SK-N-SH treated with all-trans-retinoic acid at 6 μM for 48 hours (cell line): Measurements from ENCODE around the gene ZNF85.
"Not testable (repeated sequence)": the region's sequence is repeated elsewhere in the genome, so short reads cannot be mapped to it uniquely, and the experiment has no call there.

ENCODE experiments used
- ATAC-seq: fragments of 200-7000 bp; cut with Tn5 transposase; 3 replicates; pipeline ENCODE4 v1.9.1; 2020; ENCODE audit warnings: mild to moderate bottlenecking, moderate library complexity
- ARNTL ChIP-seq: fragments of 450-650 bp; formaldehyde crosslinking; IDR thresholded peaks from 2 replicates; pipeline ENCODE4 v1.5.0; 2020; ENCODE audit warnings: low read depth, mild to moderate bottlenecking, moderate library complexity, borderline replicate concordance
- BACH2 ChIP-seq: fragments of 250-450 bp; sonication (Bioruptor Pico); IDR thresholded peaks from 2 replicates; pipeline ENCODE4 v1.9.0; 2021; ENCODE audit warnings: mild to moderate bottlenecking, borderline replicate concordance
- CREB5 ChIP-seq: fragments of 250-450 bp; sonication (Bioruptor Pico); IDR thresholded peaks from 2 replicates; pipeline ENCODE4 v1.5.1; 2020; ENCODE audit warnings: low read depth, mild to moderate bottlenecking, moderate library complexity
- CSDC2 ChIP-seq: fragments of 250-450 bp; sonication (Bioruptor Pico); IDR thresholded peaks from 2 replicates; pipeline ENCODE4 v1.5.0; 2020; ENCODE audit warnings: mild to moderate bottlenecking, moderate library complexity
- CSRNP3 ChIP-seq: fragments of 250-450 bp; sonication (Bioruptor Pico); IDR thresholded peaks from 2 replicates; pipeline ENCODE4 v1.5.1; 2021; ENCODE audit warnings: mild to moderate bottlenecking, moderate library complexity
- ESRRG ChIP-seq: fragments of 250-450 bp; sonication (Bioruptor Pico); IDR thresholded peaks from 2 replicates; pipeline ENCODE4 v1.6.1; 2021; ENCODE audit warnings: mild to moderate bottlenecking
- GLIS3 ChIP-seq: fragments of 250-450 bp; sonication (Bioruptor Pico); IDR thresholded peaks from 2 replicates; pipeline ENCODE4 v1.5.0; 2020; ENCODE audit warnings: mild to moderate bottlenecking, moderate library complexity
- ISL1 ChIP-seq: fragments of 250-450 bp; sonication (Bioruptor Pico); IDR thresholded peaks from 2 replicates; pipeline ENCODE4 v2.1.2; 2022; ENCODE audit warnings: mild to moderate bottlenecking, moderate library complexity
- OSR1 ChIP-seq: fragments of 250-450 bp; sonication (Bioruptor Pico); IDR thresholded peaks from 2 replicates; pipeline ENCODE4 v1.8.0; 2022; ENCODE audit warnings: moderate library complexity, mild to moderate bottlenecking, inconsistent platforms
- POU6F1 ChIP-seq: fragments of 250-450 bp; sonication (Bioruptor Pico); IDR thresholded peaks from 2 replicates; pipeline ENCODE4 v1.8.0; 2021; ENCODE audit warnings: low read depth, mild to moderate bottlenecking, moderate library complexity, borderline replicate concordance
- PPARA ChIP-seq: fragments of 250-450 bp; sonication (Bioruptor Pico); IDR thresholded peaks from 2 replicates; pipeline ENCODE4 v1.5.0; 2020; ENCODE audit warnings: mild to moderate bottlenecking, borderline replicate concordance
- RARB ChIP-seq: fragments of 250-450 bp; sonication (Bioruptor Pico); IDR thresholded peaks from 2 replicates; pipeline ENCODE4 v1.8.0; 2021; ENCODE audit warnings: mild to moderate bottlenecking, moderate library complexity
- SNAI2 ChIP-seq: fragments of 250-450 bp; sonication (Bioruptor Pico); IDR thresholded peaks from 2 replicates; pipeline ENCODE4 v1.5.0; 2020; ENCODE audit warnings: mild to moderate bottlenecking, moderate library complexity
- TCF4 ChIP-seq: fragments of 250-450 bp; sonication (Bioruptor Pico); IDR thresholded peaks from 2 replicates; pipeline ENCODE4 v1.8.0; 2021; ENCODE audit warnings: mild to moderate bottlenecking, moderate library complexity, borderline replicate concordance
- TOX ChIP-seq: fragments of 250-450 bp; sonication (Bioruptor Pico); IDR thresholded peaks from 2 replicates; pipeline ENCODE4 v1.8.0; 2021; ENCODE audit warnings: mild to moderate bottlenecking, moderate library complexity, borderline replicate concordance
- ZFP3 ChIP-seq: fragments of 250-450 bp; sonication (Bioruptor Pico); IDR thresholded peaks from 2 replicates; pipeline ENCODE4 v1.5.0; 2020; ENCODE audit warnings: mild to moderate bottlenecking, moderate library complexity
- ZFP30 ChIP-seq: fragments of 450-650 bp; formaldehyde crosslinking; IDR thresholded peaks from 2 replicates; pipeline ENCODE4 v1.5.0; 2022; ENCODE audit warnings: mild to moderate bottlenecking, moderate library complexity
- ZNF565 ChIP-seq: fragments of 450-650 bp; formaldehyde crosslinking; conservative IDR thresholded peaks from 2 replicates; pipeline ENCODE4 v1.5.0; 2020; ENCODE audit warnings: low read depth, mild to moderate bottlenecking, moderate library complexity
- ZNF70 ChIP-seq: fragments of 450-650 bp; formaldehyde crosslinking; IDR thresholded peaks from 2 replicates; pipeline ENCODE4 v1.5.0; 2020; ENCODE audit warnings: mild to moderate bottlenecking, moderate library complexity
- ZNF8 ChIP-seq: fragments of 450-650 bp; formaldehyde crosslinking; IDR thresholded peaks from 2 replicates; pipeline ENCODE4 v1.5.0; 2020; ENCODE audit warnings: mild to moderate bottlenecking, moderate library complexity
- TF ChIP-seq, protein P1 (sequence below): fragments of 250-450 bp; sonication (Bioruptor Pico); IDR thresholded peaks from 2 replicates; pipeline ENCODE4 v1.5.0; 2020; ENCODE audit warnings: mild to moderate bottlenecking, moderate library complexity

ZNF85 gene

GRCh38 chr19:20928371-20928770 lies 5.3 kb downstream of the ZNF85 start:
- TF ChIP-seq OSR1 (CRISPR knock-in tag) (no peak), BACH2 (CRISPR knock-in tag) (no peak), ZFP3 (no peak), ARNTL (CRISPR knock-in tag) (no peak), GLIS3 (CRISPR knock-in tag) (no peak), SNAI2 (no peak), TOX (CRISPR knock-in tag) (no peak), ISL1 (CRISPR knock-in tag) (no peak), RARB (CRISPR knock-in tag) (no peak), ZNF70 (CRISPR knock-in tag) (no peak), ESRRG (CRISPR knock-in tag) (no peak), ZFP30 (CRISPR knock-in tag) (no peak), CSRNP3 (CRISPR knock-in tag) (no peak), CREB5 (no peak)
- no peak for ATAC-seq

DNA sequence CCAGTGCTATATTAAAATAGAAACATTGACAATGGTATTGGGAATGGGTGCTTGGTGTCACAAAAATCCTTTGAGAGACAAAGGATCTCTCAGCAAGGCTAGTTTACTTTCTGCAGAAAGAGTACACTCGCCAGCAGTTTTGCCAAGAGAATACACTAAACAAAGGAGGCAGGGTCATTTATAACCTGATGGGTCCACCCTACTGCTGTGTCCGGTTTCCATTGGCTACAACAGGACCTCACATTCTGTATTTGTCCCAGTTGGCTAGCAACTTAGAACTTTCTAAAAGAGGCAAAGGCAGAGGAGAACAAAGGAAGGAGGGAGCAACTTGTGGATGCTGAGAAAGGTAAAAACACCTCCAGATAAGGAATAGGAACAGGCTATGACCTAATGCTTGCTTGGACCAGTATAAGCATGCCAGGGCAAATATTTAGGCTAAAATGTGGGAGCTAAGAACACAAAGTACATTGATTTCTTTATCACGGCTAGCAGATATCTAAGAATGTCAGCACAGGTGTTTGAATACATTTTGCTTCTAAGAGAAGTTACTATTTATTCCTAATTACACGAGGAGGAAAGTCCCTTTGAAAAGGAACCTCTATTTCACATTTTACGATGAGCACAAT lies 13.4 kb downstream of the ZNF85 start:
- ATAC-seq = not testable (repeated sequence)

DNA sequence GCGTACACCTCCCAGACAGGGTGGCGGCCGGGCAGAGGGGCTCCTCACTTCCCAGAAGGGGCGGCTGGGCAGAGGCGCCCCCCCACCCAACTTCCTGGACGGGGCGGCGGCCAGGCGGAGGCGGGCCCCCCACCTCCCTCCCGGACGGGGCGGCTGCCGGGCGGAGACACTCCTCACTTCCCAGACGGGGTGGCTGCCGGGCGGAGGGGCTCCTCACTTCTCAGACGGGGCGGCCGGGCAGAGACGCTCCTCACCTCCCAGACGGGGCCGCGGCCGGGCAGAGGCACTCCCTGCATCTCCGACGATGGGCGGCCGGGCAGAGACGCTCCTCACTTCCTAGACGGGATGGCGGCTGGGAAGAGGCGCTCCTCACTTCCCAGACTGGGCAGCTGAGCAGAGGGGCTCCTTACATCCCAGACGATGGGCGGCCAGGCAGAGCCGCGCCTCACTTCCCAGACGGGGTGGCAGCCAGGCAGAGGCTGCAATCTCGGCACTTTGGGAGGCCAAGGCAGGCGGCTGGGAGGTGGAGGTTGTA lies 29.6 kb downstream of the ZNF85 start:
- ATAC-seq = not testable (repeated sequence)

GRCh38 chr19:20964798-20965197 lies 41.7 kb downstream of the ZNF85 start:
- ATAC-seq = no peak
- TF ChIP-seq GLIS3 (CRISPR knock-in tag) (no peak), ZFP3 (no peak), OSR1 (CRISPR knock-in tag) (no peak), ZNF8 (no peak), ESRRG (CRISPR knock-in tag) (no peak), CSDC2 (CRISPR knock-in tag) (no peak), ZFP30 (CRISPR knock-in tag) (no peak), BACH2 (CRISPR knock-in tag) (no peak), ZNF565 (no peak), CSRNP3 (CRISPR knock-in tag) (no peak), RARB (CRISPR knock-in tag) (no peak), POU6F1 (CRISPR knock-in tag) (no peak), ISL1 (CRISPR knock-in tag) (no peak), TOX (CRISPR knock-in tag) (no peak), CREB5 (no peak), PPARA (CRISPR knock-in tag) (no peak), TCF4 (CRISPR knock-in tag) (no peak), ZNF70 (CRISPR knock-in tag) (no peak)
- TF ChIP-seq, protein P1, sequence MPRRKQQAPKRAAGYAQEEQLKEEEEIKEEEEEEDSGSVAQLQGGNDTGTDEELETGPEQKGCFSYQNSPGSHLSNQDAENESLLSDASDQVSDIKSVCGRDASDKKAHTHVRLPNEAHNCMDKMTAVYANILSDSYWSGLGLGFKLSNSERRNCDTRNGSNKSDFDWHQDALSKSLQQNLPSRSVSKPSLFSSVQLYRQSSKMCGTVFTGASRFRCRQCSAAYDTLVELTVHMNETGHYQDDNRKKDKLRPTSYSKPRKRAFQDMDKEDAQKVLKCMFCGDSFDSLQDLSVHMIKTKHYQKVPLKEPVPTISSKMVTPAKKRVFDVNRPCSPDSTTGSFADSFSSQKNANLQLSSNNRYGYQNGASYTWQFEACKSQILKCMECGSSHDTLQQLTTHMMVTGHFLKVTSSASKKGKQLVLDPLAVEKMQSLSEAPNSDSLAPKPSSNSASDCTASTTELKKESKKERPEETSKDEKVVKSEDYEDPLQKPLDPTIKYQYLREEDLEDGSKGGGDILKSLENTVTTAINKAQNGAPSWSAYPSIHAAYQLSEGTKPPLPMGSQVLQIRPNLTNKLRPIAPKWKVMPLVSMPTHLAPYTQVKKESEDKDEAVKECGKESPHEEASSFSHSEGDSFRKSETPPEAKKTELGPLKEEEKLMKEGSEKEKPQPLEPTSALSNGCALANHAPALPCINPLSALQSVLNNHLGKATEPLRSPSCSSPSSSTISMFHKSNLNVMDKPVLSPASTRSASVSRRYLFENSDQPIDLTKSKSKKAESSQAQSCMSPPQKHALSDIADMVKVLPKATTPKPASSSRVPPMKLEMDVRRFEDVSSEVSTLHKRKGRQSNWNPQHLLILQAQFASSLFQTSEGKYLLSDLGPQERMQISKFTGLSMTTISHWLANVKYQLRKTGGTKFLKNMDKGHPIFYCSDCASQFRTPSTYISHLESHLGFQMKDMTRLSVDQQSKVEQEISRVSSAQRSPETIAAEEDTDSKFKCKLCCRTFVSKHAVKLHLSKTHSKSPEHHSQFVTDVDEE (CRISPR knock-in tag) = no peak
